NCI-H82 treated with DMSO at 0.1 percent for 48 hours (cell line): ENCODE data around the gene KRCC1.
A peak's percentile ranks its signal among the peaks of the same experiment; 100 is the strongest.
"Not testable (repeated sequence)": the region's sequence is repeated elsewhere in the genome, so short reads cannot be mapped to it uniquely, and the experiment has no call there.

Experiments used
- DNase-seq: peaks from one replicate; lab custom pipeline; 2025; ENCODE audit not compliant: unreplicated experiment; lab: John Stamatoyannopoulos, UW

KRCC1 gene

GRCh38 chr2:88077080-88077479, 21.5 kb upstream of the KRCC1 start:
- no peak for DNase-seq

DNA sequence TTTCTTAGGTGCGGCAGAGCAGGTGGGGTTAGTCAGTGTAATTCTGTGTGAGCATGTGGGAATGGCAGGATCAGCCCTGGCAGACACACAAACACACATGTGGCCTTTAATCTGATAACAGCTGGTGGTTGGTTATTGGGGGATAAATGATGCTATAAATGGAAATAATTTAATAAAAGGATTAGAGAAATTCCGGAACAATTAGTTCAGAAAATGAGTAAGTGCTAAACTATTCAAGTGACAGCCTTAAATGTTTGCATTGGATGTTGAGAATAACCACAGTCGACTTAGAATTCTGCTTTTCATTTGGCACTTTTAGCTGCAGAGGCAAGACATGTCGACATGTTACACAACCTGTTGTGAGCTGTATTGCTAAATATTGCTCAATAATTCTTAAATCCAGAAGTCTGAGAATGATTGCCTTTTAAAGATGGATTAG, 19.3 kb upstream of the KRCC1 start:
- DNase-seq = peak; percentile 66

- DNase-seq = no peak
Observed at GRCh38 chr2:88074150-88074549, 18.6 kb upstream of the KRCC1 start.

DNA sequence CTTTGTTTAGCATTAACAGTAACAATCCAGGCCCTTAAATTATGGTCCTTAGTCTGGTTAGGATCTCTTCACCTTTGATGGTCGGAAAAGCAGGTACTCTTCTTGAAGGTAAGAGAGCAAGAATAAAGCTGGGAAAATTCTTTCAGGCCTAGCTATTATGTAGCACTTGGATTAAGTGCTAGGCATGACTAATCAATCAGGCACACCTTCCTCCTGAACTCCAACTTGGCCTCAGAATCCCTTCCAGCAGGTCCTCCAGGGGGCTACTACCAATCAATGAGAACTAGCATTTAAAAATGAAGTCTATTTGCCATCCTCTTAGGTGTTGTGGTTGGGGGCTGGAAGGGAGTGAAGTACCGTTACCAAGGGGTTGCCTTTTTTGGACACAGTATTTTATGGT, 15.8 kb upstream of the KRCC1 start:
- DNase-seq = no peak

DNA sequence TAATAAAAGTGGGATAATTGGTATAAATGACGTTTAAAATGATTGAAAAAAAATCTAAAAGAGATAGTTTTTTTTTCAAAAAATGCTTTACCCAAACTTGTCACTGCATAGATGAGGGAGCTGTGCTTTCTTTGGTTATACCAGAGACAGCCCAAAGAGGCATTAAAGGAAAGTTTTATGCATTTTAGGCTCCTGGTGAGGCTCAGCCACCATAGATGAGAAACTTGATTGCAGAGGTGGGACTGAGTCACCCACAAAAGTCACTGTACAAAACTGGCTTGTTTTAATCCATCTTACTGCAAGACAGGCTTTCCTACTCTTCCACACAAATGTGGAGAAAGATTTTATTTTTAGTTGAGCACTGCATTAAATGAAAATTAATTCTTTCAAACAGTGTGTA, 14.5 kb upstream of the KRCC1 start:
- DNase-seq = no peak

DNA sequence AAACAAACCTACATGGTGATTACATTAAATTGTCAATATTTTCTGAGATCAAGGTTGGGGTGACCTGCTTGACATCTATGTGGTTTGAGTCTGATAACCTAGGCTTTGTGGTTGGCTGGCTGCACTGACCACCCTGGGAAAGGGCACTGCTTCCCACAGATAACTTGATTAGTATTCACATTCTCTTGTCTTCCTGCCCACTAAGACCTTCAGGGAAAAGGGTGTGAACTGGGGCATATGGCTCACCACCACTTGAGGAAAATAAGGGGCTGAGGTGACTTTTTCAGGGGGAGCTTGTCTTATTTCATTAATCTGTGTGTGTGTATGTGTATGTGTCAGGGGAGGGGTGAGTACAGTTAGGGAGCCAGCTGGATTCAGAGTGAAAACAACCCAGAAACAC, 13.5 kb upstream of the KRCC1 start:
- no peak for DNase-seq

DNA sequence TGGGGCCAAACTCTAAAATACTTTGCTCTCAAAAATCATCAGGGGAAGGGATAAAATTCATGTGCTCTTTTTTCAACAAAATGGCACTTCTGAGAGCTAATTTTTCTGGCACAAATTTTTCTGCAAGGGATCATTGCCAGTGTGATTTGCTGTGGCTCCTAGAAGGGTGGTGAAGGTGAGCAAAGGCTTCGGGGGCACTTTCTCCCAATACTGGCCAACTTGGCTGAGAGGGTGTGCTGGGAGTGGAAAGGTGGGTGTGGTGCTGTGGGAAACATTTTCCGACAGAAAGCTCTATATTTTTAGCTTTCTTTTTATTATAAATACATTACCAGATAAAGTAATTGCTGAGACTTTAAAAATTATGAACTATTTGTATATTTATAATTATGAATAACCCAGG, 12.5 kb upstream of the KRCC1 start:
- DNase-seq = no peak

- no peak for DNase-seq
Observed at GRCh38 chr2:88067598-88067997, 12.0 kb upstream of the KRCC1 start, which contains the start of gene SMYD1. Gene SMYD1, plus strand, starts transcription at chr2:88067825. Its CDS starts 40 bp downstream, at chr2:88067865.

- DNase-seq = peak; percentile 21
Observed at GRCh38 chr2:88067189-88067588, 11.6 kb upstream of the KRCC1 start.

GRCh38 chr2:88066543-88066942, 11.0 kb upstream of the KRCC1 start:
- DNase-seq = no peak

- DNase-seq = no peak
Observed at GRCh38 chr2:88061295-88061694, 5.7 kb upstream of the KRCC1 start.

DNA sequence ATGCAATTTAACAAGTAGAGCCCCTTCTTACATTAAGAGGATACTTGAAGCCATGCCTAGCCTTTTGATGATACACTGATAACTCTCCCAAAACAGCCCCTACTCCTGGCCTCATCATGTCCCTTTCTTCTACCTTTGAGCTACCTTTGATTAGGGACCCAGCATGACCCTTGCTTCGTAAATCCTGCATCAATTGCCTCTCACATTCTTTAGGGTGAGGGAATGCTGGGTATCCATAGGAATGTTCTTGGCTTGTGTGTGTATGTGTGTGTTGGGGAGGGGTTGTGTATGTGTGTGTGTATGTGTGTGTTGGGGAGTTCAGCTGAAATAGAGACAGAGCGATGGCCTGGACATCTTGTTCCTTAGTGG, 5.3 kb upstream of the KRCC1 start:
- no peak for DNase-seq

GRCh38 chr2:88059979-88060906, 4.7 kb upstream of the KRCC1 start:
- DNase-seq = peak; percentile 74

- no peak for DNase-seq
Observed at GRCh38 chr2:88058191-88058590, 2.6 kb upstream of the KRCC1 start.

DNA sequence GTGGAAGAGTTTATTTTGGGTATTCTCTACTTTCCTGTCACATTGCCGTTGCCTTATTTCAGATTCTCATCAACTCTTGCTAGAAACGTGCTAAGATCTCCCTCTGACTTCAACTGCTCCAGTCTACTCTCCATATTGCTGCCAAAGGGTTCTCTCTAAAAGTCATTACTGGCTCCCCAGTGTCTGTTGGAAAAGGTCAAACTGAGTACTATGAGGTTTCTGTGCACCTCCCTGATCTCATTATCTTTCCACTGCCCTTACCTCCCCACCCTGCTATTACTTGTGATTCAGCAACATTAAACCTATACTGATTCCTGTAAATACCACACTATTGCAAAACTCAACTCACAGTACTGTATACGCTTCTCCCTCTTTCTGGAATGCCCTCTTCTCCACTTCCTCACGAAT, 1.9 kb upstream of the KRCC1 start:
- peak; percentile 26 for DNase-seq

DNA sequence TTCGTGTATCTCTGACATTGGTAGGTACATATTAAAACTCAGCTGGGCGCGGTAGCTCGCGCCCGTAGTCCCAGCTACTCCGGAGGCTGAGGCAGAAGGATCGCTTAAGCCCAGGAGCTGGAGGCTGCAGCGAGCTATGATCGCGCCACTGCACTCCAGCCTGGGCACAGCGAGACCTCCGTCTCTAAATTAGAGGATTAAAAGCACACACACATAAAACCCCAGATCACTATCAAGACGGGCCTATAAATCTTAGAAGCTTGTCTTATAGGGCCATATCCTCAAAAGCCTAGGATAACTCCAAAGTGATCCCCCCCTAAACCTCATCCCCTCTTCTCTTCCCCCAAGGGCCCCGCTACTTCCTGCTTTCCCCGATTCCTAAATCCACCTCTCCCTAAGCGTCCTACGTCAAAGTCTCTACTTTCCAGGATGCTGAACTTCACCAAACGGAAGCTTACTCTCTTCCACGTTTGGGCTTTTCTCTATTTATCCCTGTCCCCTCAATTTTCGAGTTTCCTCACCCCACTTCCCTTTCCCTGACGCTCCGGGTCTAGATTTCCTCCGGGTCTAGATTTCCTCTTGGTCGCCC, 707 bp downstream of the KRCC1 start:
- peak; percentile 26 for DNase-seq

DNA sequence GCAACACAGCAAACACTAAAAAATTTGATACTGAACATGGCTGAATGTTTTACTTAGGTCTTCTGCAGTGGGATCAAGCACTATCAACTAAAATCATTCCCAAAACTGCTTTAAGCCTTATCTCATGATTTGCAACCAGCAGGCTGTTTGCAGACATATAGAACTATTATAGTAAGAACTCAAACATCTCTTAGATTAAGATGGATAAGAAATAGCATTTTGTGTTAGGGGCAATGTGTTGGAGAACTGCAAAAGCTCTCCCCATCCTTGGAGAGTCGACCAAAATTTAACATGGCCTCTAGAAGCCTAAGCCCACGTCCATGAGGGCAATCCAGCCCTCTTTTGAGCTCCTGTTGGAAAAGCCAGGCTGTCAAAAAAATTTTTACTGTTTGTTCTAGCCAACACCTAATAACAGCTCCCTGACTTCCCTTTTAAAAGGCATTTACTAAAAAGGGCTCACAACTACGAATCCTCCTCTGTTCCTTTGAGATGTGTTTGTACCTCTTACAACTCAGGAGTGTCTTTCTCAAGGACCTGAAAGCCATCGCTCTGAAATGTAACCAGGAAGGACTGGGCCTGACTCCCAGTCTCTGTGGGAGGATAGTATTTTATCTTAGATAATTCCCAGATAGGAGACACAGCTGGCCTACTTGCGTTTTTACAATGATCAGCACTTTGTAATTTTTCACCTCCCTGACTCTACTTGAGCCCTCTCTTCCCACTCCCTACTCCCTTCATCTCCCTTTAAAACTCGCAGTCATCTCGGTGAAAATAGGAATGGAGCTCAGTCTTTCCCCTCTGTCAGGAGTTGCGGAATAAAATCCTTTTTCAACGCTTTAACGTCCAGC, 1.4 kb downstream of the KRCC1 start:
- DNase-seq = no peak

DNA sequence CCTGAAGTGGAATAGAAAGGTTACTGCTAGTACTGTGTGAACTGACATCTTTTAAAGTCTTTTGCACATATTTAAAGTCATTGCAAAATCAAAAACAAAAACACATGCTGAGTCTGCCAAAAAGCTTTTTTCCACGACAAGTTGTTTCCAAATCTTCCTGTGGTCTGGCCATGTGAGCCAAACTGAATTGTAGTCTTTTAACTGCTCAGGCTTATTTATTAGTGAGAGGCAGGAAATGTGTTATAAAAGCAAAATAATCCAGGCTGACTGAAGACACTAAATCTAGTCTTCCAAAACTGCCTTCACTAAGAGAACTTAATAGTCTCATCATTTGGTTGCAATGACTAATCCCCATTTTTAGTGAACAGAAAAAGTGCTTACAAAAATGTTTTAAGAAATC, 2.3 kb downstream of the KRCC1 start:
- no peak for DNase-seq

- no peak for DNase-seq
Observed at GRCh38 chr2:88051792-88052191, 3.8 kb downstream of the KRCC1 start.

GRCh38 chr2:88049622-88050021, 6.0 kb downstream of the KRCC1 start:
- no peak for DNase-seq

- peak; percentile 45 for DNase-seq
Observed at GRCh38 chr2:88048541-88048940, 7.0 kb downstream of the KRCC1 start.

DNA sequence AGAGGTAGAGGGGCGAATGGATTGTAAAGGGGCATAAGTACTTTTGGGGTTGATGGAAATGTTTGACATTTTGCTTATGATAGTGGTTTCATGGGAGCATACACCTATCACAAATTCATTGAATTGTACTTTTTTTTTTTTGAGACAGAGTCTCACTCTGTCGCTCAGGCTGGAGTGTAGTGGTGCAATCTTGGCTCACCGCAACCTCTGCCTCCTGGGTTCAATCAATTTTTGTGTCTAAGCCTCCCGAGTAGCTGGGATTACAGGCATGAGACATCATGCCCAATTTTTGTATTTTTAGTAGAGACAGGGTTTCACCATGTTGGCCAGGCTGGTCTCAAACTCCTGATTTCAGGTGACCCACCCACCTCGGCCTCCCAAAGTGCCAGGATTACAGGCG, 10.0 kb downstream of the KRCC1 start:
- not testable (repeated sequence) for DNase-seq
